Liver (tissue), 3 donors: ENCODE measurements around the gene ANKRD13D.

Experiments used
- EGR1 ChIP-seq, 2 donors: IDR thresholded peaks; 2 replicates each; pipeline ENCODE4 v1.6.1; 2016 to 2018; ENCODE audit warnings: antibody characterized with exemption in 2 of 2, low read depth in 2 of 2
- FOXA1 ChIP-seq: IDR thresholded peaks from 2 replicates; pipeline ENCODE4 v1.6.1; 2016; ENCODE audit warnings: antibody characterized with exemption
- GABPA ChIP-seq, 2 donors: IDR thresholded peaks in 1 of 2; conservative IDR thresholded peaks in 1 of 2; 2 replicates each; pipeline ENCODE4 v1.6.1; 2016; ENCODE audit warnings: antibody characterized with exemption in 2 of 2, mild to moderate bottlenecking in 1 of 2, moderate library complexity in 1 of 2
- JUND ChIP-seq, 2 donors: IDR thresholded peaks; 2 replicates each; pipeline ENCODE4 v1.6.1; 2016; ENCODE audit warnings: antibody characterized with exemption in 2 of 2
- YY1 ChIP-seq: IDR thresholded peaks from 2 replicates; pipeline ENCODE4 v1.6.1; 2016; ENCODE audit warnings: antibody characterized with exemption, mild to moderate bottlenecking
- TF ChIP-seq, protein P1 (sequence below): fragments of 150-350 bp; IDR thresholded peaks from 2 replicates; pipeline ENCODE4 v1.5.1; 2017; ENCODE audit warnings: improper control_type of control experiment, low read depth, low read length; ENCODE audit not compliant: missing input control
- TF ChIP-seq, protein P2 (sequence below): IDR thresholded peaks from 2 replicates; pipeline ENCODE4 v1.6.1; 2016; ENCODE audit warnings: antibody characterized with exemption
- TF ChIP-seq, protein P3 (sequence below): IDR thresholded peaks from 2 replicates; pipeline ENCODE4 v1.6.1; 2016; ENCODE audit warnings: antibody characterized with exemption
- donor health status: healthy.
- donor health status: healthy.

DNA sequence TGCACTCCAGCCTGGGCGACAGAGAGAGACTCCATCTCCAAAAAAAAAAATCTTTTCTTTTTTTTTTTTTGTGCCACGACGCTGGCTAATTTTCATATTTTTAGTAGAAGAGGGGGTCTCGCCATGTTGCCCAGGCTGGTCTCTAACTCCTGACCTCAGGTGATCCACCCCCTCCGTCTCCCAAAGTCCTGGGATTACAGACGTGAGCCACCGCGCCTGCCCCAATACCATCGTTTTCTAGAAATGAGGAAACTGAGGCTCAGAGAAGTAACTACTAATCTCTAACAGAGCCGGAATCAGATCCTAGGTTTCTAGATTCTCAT is 27.7 kb downstream of the ANKRD13D start:
- TF ChIP-seq, protein P1, sequence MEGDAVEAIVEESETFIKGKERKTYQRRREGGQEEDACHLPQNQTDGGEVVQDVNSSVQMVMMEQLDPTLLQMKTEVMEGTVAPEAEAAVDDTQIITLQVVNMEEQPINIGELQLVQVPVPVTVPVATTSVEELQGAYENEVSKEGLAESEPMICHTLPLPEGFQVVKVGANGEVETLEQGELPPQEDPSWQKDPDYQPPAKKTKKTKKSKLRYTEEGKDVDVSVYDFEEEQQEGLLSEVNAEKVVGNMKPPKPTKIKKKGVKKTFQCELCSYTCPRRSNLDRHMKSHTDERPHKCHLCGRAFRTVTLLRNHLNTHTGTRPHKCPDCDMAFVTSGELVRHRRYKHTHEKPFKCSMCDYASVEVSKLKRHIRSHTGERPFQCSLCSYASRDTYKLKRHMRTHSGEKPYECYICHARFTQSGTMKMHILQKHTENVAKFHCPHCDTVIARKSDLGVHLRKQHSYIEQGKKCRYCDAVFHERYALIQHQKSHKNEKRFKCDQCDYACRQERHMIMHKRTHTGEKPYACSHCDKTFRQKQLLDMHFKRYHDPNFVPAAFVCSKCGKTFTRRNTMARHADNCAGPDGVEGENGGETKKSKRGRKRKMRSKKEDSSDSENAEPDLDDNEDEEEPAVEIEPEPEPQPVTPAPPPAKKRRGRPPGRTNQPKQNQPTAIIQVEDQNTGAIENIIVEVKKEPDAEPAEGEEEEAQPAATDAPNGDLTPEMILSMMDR, result no peak
- TF ChIP-seq YY1, result no peak
- TF ChIP-seq, protein P2, sequence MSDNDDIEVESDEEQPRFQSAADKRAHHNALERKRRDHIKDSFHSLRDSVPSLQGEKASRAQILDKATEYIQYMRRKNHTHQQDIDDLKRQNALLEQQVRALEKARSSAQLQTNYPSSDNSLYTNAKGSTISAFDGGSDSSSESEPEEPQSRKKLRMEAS, result no peak
- no peak for TF ChIP-seq GABPA (IDR thresholded peaks at IDR 0.05 in 1 of 2, conservative IDR thresholded peaks at IDR 0.05 in 1 of 2)
- TF ChIP-seq FOXA1, result no peak
- TF ChIP-seq, protein P3, sequence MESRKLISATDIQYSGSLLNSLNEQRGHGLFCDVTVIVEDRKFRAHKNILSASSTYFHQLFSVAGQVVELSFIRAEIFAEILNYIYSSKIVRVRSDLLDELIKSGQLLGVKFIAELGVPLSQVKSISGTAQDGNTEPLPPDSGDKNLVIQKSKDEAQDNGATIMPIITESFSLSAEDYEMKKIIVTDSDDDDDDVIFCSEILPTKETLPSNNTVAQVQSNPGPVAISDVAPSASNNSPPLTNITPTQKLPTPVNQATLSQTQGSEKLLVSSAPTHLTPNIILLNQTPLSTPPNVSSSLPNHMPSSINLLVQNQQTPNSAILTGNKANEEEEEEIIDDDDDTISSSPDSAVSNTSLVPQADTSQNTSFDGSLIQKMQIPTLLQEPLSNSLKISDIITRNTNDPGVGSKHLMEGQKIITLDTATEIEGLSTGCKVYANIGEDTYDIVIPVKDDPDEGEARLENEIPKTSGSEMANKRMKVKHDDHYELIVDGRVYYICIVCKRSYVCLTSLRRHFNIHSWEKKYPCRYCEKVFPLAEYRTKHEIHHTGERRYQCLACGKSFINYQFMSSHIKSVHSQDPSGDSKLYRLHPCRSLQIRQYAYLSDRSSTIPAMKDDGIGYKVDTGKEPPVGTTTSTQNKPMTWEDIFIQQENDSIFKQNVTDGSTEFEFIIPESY, result no peak
- no peak for TF ChIP-seq JUND (IDR thresholded peaks at IDR 0.05)
- TF ChIP-seq EGR1 (IDR thresholded peaks at IDR 0.05; ENCODE audit: low read depth in 2 of 2), result no peak
